ENCODE results near the gene CXorf38. TPM values are rescaled to one million over a fixed set of nuclear protein-coding genes. Genes with fewer than 3 reads are reported as not detected.

Gene CXorf38, protein sequence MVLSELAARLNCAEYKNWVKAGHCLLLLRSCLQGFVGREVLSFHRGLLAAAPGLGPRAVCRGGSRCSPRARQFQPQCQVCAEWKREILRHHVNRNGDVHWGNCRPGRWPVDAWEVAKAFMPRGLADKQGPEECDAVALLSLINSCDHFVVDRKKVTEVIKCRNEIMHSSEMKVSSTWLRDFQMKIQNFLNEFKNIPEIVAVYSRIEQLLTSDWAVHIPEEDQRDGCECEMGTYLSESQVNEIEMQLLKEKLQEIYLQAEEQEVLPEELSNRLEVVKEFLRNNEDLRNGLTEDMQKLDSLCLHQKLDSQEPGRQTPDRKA
- 10.6 TPM for total RNA-seq

DNA sequence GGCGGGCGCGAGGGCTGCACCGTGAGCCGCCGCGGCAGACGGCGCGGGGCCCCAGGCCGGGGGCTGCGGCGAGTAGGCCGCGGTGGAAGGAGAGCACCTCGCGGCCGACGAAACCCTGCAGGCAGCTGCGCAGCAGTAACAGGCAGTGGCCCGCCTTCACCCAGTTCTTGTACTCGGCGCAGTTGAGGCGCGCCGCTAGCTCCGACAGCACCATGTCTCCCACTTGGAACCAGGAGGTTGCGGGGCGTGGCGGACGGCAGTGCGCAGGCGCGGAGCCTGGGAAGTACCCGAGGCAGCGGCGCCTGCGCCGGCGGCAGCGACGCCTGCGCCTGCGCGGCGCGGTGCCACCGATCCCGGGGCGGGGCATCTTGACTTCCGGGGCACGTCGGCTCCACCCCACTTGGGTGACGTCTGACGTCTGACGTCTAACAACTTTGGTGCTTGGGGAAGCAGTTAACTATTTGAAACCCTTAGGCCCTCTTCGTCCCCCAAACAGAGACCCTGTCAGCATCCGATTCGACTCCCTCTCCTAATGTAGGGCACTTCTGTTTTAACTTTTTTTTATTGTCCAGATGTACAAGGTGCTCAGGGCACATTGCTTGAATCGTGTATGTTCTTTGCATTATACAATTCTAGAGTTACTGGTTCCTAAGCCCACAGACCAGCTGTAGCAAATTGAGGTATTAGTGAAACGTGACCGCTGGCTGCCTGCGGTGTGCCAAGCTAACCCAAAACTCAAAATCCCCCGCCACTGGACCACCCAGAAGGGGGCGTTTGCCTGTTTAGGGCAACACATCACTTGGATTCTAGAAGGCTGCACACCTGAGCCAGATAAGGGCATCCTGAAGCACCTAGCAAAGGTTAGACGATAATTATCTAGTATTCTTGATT lies at the start of gene CXorf38:
TSS of gene CXorf38 (minus strand) at position 255 of the 891 bp plus-strand sequence. CDS start at position 214, 41 bp downstream.
- peak; percentile 79 for DNase-seq

DNA sequence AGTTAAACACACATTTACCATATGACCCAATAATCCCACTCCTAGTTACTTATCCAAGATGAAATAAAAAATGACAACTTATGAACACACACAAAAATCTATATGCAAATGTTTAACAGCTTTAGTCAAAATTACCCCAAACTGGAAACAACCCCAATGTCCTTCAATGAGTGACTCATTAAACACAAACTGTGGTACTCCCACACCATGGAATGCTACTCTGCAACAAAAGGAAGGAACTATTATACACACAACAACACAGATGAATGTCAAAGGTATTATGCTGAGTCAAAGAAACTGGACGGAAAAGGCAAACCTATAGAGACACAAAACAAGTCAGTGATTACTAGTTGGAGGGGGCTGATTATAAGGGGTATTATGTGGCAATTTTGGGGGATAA lies 47.4 kb upstream of the CXorf38 start:
- no peak for DNase-seq

DNA sequence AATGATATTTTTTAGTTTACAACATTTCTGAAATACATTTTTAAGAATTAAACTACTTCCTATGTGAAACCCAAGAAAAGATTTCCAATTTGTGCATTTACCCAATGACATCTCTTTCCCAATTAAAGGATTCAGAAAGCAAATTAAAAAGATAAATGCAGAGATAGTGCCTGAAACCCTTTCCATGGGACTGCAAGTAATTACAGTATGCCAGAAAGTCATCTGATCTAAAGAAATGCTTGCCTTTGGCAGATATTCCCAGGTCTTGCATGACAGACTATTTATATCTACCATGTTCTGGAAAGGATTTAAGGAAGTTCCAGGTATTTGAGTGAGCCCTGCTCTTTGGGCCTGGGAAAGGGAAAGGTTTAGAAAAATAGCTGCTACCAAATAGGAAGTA lies 41.6 kb upstream of the CXorf38 start:
- no peak for DNase-seq

DNA sequence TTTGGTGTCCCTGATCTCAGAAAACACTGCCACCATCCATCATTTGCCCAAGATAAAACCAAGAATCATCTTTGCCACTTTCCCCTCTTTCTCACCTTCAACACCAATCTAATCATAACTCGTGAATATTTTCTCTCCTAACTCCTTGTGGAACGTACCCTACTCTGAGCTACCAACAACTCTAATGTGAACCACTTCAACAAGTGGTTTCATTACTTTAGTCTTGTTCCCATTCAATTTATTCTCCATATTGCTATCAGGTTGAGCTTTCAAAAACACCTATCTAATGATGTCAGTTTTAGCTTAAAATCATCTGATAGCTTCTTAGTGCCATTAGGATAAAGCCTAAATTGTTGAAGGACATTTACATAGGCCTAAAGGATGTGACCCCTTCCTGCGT lies 39.8 kb upstream of the CXorf38 start:
- DNase-seq: no peak

DNA sequence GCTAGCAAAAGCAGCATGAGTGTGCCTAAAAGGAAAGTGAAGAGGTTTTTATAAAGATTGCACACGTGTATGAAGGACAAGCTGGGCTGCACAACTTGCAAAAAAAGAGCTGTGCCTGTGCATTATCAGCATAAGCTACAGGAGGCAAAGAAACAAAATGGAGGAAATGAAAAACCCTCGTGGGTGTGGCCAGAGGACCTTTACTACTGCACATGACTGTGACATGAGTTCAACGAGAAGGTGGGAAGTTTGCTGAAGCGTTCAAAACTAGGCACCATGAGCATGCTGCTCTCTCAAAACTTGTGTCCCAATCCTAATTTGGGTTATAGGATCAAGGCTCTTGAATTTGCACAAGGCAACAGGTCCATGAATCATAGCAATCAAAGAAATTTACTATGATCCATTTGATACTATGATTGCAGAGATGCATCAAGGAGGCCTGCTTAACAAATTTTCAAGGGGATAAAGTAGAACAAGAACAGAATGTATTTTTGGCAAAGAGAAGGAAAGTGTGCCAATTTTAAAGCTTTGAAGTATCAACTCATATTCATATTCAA lies 38.1 kb upstream of the CXorf38 start:
- no peak for DNase-seq

DNA sequence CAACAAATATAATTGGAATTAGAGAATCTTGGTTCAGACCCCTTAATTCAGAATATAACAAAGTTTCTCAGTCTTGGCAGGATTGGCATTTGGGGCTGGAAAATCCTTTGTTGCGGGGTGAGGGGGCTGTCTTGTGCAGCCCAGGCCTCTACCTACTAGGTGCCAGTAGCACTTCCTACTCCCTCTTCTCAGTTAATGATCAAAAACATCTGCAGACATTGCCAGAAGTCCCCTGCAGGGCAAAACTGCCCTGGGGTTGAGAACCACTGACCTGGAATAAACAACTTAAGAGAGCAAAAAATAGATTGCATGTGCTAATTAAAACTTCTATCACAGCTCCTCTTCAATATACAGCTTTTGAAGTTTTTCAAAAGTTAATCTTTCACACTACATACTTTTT lies 36.7 kb upstream of the CXorf38 start:
- DNase-seq: no peak

DNA sequence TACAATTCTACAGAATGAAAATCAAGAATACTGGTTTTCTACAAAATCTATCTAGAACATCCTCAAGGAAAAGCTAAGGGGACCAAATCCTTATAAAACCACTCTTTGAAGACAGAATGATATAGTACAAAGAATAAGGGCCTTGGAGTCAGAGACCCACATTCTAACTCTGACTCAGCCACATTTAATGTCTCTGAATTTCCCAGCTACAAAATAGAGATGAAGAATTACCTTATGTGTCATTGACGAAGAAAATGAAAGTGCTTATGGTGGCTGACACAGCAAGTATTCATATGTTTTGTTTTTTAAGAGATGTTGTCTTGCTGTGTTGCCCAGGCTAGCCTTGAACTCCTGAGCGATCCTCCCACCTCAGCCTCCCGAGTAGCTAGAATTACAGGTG lies 35.9 kb upstream of the CXorf38 start:
- no peak for DNase-seq

DNA sequence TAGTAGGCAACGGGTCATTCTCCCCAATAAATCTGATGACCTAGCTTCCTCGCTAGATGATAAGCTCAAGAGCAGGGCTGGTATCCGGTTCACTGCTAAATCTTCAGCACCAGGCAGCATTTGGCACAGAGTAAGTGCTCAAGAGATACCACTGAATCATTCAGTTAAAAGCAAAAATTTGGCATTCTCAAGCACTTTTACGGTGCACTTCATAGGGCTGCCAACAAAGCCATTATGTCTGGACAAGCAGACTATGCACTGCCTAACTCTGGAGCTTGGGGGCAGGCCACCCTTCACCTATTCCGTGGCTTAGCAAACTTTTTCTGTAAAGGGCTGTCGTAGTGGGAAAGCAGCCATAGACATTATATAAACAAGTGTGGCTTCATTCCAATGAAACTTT lies 23.8 kb upstream of the CXorf38 start:
- no peak for DNase-seq

DNA sequence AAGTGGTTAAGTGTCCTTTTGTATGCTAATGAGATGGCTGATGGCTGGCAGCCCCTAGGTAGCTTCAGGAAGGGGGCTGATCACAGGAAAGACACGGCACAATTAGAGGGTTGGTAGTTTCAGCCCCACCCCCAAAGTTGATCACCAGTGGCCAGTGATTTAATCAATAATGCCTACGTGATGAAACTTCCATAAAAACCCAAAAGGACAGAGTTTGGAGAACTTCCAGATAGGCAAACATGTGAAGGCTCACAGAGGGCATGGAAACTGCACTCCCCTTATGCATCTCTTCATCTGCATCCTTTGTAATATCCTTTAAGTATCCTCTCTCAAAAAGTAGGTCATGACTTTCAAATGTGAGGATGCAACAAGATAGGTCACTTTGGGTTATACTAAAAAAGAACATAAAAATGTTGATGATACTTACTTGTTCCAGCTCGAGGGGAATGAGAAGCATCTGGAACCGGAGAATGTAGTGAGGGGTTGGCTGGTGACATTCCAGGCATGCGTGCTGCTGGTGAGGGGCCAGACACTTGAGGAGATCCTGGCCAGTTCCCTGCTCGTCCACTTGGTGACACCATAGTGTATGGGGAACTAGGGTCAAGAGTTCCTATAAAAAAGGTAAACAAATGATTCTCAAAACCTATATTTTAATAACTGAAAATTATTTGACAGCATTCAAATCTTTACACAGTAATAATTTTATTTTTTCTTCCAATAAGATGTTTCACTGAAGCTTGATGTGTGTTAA lies 16.7 kb upstream of the CXorf38 start:
- no peak for DNase-seq

DNA sequence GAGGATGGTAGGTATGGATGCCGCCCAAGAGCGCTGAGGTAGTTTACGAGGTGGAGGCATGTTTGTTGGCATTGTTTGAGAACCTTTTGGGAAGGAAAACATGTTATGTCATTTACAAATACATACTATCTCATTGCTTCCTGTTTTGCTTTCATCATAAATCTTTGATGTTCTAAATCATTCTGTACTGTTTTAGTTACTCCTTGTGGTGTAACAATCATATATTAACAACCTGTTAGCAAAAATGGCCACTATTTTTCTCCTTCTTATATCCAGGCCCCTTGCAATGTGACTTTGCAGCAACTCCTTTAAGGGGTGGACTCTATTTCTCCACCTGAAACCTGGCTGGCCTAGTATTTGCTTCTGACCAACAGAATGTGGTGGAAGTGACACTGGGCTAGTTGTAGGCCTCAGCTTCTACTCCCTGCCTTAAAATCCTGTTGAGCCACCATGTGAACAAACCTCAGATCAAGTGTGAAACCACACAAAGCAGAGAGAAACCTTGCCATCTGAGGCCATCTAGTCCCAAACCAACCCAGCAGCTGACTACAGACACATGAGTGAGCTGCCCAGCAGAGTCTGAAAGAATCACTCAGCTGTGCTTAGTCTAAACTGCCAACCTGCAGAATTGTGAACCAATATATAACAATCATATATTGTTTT lies 15.8 kb upstream of the CXorf38 start:
- no peak for DNase-seq

DNA sequence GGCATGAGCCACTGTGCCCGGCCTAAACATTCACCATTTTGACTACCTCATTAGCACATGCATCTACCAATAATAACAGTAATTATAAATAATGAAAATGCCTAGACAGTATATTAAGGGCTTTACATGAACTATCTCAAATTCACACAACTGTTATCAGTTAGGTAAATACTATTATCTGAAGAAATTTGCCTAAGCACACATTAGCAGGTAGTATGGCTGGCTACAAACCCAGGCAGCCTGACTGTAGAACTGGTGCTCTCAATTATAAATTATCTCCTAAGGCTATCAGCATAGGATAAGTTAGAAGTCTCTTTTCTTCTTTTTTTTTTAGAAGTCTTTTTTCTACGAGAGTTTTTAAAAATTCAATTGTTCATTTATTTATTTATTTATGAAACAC lies 14.1 kb upstream of the CXorf38 start:
- DNase-seq: no peak

DNA sequence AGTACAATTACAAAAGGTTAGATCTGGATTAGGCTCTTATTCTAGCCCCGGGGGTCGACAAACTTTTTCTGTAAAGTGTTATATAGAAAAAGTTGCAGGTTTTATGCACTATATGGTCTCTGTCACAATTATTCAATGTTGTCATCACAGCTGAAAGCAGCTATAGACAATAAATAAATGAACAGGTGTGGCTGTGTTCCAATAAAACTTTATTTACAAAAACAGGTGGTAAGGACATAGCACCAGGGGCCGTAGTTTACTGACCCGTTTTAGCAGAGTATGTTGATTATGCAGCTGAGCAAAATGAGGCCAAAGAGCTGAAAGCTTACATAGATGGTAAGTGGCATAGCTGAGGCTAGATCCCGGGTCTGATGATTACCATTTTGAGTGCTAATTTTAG lies 13.0 kb upstream of the CXorf38 start:
- DNase-seq: no peak

DNA sequence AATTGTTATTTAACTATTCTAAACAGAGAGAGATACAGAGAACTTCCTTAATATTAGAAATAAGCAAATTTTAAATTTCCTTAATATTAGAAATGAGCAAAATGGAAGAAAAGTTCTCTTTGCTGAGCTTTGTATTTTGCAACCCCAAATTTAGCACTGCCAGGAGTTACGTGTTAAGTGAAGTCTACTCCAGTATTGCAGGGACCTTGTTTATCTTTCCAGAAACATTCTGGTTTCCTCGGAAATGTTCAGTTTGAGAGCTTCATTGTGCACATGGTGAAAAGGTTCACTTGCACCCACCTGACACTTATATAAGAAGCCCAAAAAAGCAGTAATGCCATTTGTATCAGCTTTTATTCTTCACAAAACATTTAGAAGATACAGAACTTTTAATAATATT lies 6.2 kb upstream of the CXorf38 start:
- no peak for DNase-seq

DNA sequence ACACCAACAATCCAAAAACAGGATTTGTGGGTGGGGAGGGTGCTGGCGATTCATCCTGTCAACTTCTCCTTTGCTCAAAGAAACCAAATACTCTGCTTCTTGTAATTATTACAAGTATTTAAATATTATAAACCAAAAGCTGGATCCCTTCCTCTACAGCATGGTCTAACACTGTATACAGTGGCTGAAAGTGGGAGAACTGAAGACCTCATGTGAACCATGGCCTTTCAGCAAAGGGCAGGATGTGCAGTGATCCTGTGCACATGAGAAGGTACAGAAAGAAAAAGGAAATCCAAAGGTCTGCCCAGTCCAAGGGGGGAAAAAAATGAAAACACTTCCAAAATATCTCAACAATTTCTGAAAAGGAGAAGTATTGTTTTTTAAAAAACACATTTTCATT lies 5.3 kb upstream of the CXorf38 start:
- no peak for DNase-seq

DNA sequence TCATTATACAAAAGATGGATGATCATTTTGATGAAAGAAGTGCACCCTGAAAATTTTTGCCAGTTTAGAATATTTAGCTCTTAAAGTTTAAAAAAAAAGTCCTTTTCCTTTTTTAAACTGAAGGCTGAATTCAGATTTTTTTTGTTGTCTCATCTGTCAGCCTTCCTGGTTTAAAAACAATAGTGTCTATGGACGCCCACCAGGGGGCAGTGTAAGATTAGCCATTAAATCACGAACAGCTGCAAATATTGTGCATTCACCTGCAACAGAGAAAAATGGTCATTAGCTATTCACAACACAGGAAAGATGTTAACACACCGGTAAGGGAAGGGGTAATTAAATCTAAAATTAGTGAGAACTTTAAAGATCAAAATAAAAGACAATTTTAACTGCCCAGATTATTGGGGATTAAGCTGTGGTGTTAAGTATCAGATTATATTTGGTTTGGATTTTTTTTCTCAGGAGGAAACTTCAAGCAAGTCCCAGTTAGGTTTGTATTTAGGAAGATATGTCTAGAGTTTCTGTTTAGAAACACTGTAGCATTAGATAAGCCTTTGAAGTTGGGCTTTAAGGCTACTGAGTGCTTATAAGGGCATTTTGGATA lies 4.4 kb upstream of the CXorf38 start:
- peak; percentile 22 for DNase-seq

DNA sequence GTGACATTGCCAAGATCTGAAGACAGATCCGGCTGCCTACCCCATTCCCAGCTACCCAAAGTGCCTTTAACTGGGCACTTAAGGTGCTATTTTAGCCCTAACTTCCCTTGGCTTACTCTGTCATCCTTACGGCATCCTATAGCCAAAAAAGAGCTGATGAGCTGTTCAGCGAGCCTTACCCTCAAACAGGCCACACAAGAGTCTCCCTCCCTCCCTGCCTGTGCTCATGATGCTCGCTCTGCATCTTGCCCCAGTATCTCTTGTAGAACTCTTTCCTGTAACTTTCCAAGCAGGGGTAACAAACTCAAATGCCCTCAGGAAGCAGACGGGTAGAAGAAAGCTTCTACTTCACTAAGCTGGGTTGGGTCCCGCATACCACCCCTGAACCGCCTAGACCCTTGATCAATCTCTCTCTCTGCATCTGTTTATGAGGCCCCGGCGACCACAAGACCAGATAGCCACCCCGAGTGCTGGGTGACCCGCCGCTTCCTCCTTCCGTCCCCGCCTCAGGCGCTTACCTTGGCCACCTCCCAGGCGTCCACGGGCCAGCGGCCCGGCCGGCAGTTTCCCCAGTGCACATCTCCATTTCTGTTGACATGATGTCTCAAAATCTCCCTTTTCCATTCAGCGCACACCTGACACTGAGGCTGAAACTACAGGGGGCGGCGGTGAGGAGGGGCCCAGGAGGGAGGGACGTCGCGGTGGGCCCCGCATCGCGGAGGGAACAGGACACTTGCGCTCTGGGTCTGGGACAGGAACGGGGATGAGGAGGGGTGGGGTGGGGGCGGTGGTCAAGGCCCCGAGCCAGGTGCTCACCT lies 663 bp downstream of the CXorf38 start:
- DNase-seq: no peak

DNA sequence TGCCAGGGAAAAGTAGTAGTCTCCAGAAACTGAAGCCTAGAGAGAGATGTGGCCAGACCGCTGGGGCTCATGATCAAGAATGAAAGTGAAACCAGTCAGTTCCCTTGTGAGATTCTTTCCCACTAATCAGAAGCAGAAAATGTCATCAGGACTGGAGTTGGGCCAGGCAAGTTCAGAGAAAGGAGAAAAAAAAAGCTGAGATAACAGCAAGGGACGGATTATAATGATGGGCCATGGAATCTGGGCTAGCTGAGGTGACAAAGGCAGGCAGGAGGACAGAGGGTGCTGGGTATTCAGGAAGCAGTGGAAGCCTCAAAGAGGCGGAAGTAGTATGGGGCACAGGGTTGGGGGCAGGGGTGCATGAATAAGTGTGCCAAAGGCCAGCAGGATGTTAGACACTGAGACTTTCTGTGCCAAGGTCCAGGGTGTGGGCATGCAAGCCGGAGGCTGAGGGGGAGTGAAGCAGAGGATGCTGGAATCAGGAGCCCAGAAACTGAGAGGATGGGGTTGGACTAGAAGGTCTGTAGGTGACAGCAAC lies 2.5 kb downstream of the CXorf38 start:
- DNase-seq: peak; percentile 4

DNA sequence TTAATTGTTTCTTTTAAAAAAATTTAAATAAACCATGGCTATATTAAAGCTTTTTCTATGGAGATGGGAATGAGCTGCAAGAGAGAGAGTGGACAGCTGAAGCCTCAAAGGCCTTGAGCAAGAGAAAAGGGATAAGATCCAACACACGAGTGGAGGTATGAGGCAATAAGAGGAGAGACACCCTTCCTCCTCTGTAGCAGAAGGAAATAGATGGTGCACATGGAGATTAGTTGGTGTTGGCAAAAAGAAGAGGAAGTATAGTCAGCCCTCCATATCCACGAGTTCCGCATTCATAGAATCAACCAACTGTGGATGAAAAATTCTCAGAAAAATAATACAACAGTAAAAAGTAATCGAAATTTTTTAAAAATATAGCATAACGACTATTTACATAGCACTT lies 3.2 kb downstream of the CXorf38 start:
- DNase-seq: no peak

DNA sequence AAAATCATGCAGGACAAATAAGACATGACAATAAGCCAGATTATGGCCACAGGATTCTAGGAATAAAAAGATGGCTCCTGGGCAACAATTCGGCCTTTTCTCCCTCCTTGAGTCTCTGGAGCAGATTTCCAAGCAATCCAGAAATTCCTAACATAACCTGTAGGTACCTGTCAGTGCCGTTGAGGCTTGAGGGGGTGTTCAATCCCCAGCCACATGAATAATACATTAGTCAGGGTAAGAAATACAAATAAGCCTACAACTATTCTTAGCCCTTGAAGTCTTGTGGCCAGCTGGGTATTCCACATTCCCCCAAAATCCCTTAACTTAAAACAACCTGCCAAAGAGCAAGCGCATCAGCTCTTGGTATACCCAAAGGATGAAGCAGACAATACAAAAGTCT lies 9.7 kb downstream of the CXorf38 start:
- DNase-seq: no peak

DNA sequence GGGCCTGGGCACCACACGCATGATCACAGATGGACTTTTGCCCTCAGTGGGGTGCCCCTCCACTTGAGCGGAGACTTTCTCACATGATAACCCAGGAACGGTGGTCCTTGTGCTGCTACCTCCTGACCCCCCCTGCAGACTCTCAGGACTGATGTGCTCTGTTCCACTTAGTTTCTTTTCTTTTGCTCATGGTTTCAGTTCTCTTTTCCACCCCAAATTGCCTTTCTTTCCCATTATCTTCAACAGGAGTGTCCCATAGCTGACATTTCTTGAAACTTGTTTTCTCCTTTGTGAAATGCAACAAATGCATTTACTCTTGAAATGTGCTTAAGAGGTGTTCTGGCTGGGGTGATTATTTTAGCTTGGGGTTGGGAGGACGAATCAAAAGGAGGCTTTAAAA lies 15.2 kb downstream of the CXorf38 start:
- DNase-seq: no peak

DNA sequence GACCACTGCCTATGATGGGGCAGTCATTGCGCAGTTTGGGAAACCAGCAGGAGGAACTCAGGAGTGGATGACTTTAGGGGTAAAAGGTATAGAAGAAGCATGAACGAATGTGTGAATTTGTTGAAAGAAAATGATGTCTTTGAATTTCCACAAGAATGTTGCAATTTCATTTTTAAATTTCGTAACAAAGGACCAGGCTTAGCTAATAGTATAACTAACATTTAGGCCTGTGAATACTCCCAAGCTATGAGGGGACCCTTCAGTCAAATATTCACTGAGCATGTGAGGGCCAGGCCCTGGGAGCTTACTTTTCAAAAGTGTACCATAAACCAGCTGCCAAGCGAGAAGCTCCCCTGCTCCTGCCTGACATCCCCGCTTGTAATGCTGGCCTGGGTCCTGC lies 18.9 kb downstream of the CXorf38 start:
- DNase-seq: no peak
